Immature natural killer cell (primary cell): Measurements from ENCODE around the gene CNST. TPM values are rescaled to one million over a fixed set of nuclear protein-coding genes. Genes with fewer than 3 reads are reported as not detected.
"Not testable (repeated sequence)": the region's sequence is repeated elsewhere in the genome, so short reads cannot be mapped to it uniquely, and the experiment has no call there.

Experiments used
- DNase-seq, 3 donors: peaks; one replicate each; pipeline ENCODE4 v3.0.0; 2022; ENCODE audit warnings: mixed read lengths in 1 of 3
- H3K27ac Mint-ChIP-seq, 6 donors: one replicate each; pipeline ENCODE4 v1.8.0; 2020; ENCODE audit warnings: mixed read lengths in 6 of 6, mild to moderate bottlenecking in 5 of 6, inconsistent platforms in 4 of 6, moderate library complexity in 3 of 6
- H3K27me3 Mint-ChIP-seq, 3 donors: one replicate each; pipeline ENCODE4 v1.8.0; 2020 to 2021; ENCODE audit warnings: low read depth in 3 of 3, mild to moderate bottlenecking in 3 of 3, mixed read lengths in 3 of 3, moderate library complexity in 3 of 3, inconsistent platforms in 1 of 3
- H3K36me3 Mint-ChIP-seq, 3 donors: one replicate each; pipeline ENCODE4 v1.8.0; 2020; ENCODE audit warnings: mixed read lengths in 3 of 3, inconsistent platforms in 2 of 3, mild to moderate bottlenecking in 2 of 3
- H3K4me1 Mint-ChIP-seq, 2 donors: one replicate each; pipeline ENCODE4 v1.8.0; 2020; ENCODE audit warnings: inconsistent platforms in 2 of 2, mild to moderate bottlenecking in 2 of 2, mixed read lengths in 2 of 2, moderate library complexity in 1 of 2
- H3K4me3 Mint-ChIP-seq, 5 donors: one replicate each; pipeline ENCODE4 v1.8.0; 2020; ENCODE audit warnings: mild to moderate bottlenecking in 5 of 5, mixed read lengths in 5 of 5, inconsistent platforms in 3 of 5, moderate library complexity in 3 of 5
- H3K9me3 Mint-ChIP-seq, 6 donors: one replicate each; pipeline ENCODE4 v1.8.0; 2020; ENCODE audit warnings: mild to moderate bottlenecking in 6 of 6, mixed read lengths in 6 of 6, inconsistent platforms in 4 of 6, moderate library complexity in 3 of 6
- polyA plus RNA-seq, 3 donors: library from polyadenylated mRNA; unstranded; fragments of 300-500 nt; fragmentation: Illumina TruSeq; gene quantifications; one replicate each; pipeline ENCODE4 v1.2.3, GENCODE V29; 2021

The CNST gene
- polyA plus RNA-seq, 3 donors from 2014 or later, result 21.8 to 30.0 (median 24.1) TPM

DNA sequence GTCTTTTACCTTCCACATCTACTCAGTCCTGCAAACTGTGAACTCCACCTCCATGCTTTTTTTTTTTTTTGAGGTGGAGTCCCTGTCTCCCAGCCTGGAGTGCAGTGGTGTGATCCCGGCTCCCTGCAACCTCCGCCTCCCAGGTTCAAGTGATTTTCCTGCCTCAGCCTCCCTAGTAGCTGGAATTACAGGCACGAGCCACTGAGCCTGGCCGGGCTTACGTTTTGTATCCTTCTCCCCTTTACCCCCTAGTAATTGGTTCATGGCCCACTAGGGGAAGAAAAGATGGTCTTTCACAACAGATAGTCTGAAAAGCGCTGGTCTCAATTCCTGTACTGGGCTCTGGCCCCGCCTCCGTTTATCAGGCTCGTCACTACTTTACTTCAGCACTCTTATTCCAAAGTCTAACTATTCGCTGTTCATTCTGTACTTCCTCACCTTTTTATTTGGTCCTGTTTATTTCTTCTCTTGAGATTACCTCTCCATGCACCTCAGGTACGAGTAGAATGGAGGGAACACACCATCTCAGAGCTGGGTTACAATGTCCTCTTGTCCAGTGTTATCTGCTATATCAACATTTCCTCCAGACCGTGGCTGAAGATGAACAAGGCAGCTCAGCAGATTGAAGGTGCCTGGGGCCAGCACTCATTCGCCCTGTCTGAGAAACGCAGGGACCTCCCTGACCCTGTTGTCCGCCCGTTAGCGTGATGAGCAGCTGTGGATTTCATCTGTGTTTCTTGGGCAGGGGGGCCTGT is 16.2 kb downstream of the CNST start:
- Mint-ChIP-seq H3K9me3 (no peaks in the 10 kb centered on the region), H3K4me1 (peaks cover 47 to 81% of the 10 kb centered on the region in 2 donors), H3K27me3 (no peaks in the 10 kb centered on the region), H3K36me3 (peaks cover 0 to 7% (median 6%) of the 10 kb centered on the region in 3 donors), H3K27ac (peak overlapping the region in 2 of 6 donors; percentile 19 to 56), H3K4me3 (no peak overlapping the region)
- no peak for DNase-seq

DNA sequence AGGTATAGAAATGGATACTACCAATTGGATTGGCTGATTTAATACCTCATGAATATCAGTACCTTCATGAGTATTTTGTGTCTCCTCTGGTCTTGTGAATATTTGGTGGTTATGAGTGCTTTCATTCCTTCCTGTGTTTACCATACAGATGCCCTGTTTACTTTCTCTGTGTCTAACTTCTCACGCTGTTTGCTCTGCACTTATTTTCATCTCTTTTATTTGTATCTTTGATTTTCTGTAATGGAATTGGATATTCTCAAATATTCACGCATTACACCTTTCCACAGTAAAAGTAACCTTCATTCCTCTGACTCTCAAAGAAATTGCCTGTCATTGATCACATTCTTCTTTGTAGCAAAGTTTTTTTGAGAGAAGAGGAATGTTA is 16.8 kb downstream of the CNST start:
- Mint-ChIP-seq H3K4me1 (peaks cover 42 to 81% of the 10 kb centered on the region in 2 donors), H3K36me3 (peaks cover 0 to 7% (median 6%) of the 10 kb centered on the region in 3 donors), H3K4me3 (peak overlapping the region in 1 of 5 donors; percentile 59), H3K9me3 (no peaks in the 10 kb centered on the region), H3K27ac (peak overlapping the region in 5 of 6 donors; percentile 19 to 75 (median 21)), H3K27me3 (no peaks in the 10 kb centered on the region)
- no peak for DNase-seq

DNA sequence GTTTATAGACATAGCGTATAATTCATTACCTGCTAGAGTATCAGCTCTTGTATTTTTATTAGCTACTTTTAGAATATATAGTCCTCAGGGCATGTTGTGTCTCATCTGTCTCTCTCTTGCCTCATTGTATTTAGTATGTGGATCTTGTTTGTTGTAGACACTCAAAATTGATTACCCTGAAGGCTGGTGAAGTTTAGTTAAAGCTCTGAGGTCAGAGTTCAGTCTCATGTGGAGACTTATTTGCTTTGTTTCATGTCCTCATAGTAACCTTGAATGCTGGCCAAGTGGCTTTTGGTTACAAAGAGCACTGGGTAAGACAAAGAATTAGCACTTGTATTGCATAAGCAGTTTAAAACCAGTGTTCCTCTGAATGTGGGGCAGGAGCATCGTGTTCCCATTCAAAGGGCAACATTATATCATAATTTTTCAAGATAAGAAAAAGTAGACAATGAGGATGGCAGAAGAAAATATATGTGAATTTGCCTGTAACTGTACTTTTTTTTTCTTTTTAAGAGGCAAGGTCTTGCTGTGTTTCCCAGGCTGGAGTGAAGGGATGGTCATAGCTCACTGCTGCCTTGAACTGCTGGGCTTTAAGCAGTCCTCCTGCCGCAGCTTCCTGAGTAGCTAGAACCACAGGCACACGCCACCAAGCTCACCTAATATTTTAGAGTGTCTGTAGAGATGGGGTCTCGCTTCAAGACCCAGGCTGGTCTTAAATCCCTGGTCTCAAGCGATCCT is 17.4 kb downstream of the CNST start:
- peaks cover 38 to 77% of the 10 kb centered on the region in 2 donors for H3K4me1 Mint-ChIP-seq
- peak overlapping the region in 3 of 6 donors; percentile 20 to 56 (median 34) for H3K27ac Mint-ChIP-seq
- no peak for DNase-seq
- H3K9me3 Mint-ChIP-seq, result no peaks in the 10 kb centered on the region
- H3K4me3 Mint-ChIP-seq, result no peak overlapping the region
- H3K36me3 Mint-ChIP-seq, result peaks cover 0 to 7% (median 6%) of the 10 kb centered on the region in 3 donors
- H3K27me3 Mint-ChIP-seq, result no peaks in the 10 kb centered on the region

DNA sequence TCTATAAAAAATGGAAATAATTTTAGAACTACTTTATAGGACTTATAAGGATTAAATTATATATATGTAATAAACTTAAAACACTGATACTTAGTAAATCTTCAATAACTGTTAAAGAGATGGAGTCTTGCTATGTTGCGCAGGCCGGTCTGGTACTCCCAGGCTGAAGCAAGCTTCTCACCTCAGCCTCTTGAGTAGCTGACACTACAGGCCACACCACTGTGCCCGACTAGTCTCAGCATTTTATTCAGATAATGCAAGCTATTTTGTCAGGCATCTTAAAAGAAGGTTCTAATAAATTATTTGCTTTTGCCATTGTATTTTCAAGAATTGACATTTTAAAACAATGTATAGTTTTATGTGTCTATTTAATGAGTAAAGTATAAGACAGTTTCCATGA is 20.8 kb downstream of the CNST start:
- Mint-ChIP-seq H3K27ac (peak overlapping the region in 2 of 6 donors; percentile 10 to 54), H3K27me3 (no peaks in the 10 kb centered on the region), H3K4me3 (no peak overlapping the region), H3K9me3 (peaks cover 0 to 15% (median 1%) of the 10 kb centered on the region in 6 donors), H3K36me3 (peaks cover 12 to 20% (median 14%) of the 10 kb centered on the region in 3 donors), H3K4me1 (peaks cover 38 to 65% of the 10 kb centered on the region in 2 donors)
- no peak for DNase-seq

DNA sequence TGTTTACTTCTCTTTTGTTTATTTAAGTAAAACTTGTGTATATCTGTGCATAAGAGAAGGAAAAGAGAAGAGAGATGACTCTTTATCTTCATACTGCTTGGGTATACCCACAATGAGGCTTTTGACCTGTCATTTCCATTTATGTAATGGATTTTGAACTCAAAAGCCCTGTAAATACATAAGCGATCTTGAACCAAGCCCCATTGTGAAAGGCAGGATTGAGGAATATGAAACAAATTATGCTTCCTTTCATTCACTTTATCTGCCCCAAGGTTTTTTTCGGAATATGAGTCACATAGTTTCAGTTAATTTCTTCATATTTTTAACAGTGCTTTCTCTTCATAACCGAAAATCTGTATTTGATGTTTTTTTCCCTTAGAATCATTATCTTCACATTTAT is 21.4 kb downstream of the CNST start:
- H3K9me3 Mint-ChIP-seq, result peaks cover 0 to 15% (median 1%) of the 10 kb centered on the region in 6 donors
- peaks cover 12 to 23% (median 17%) of the 10 kb centered on the region in 3 donors for H3K36me3 Mint-ChIP-seq
- peak overlapping the region in 2 of 6 donors; percentile 10 to 54 for H3K27ac Mint-ChIP-seq
- H3K27me3 Mint-ChIP-seq, result no peaks in the 10 kb centered on the region
- H3K4me3 Mint-ChIP-seq, result no peak overlapping the region
- H3K4me1 Mint-ChIP-seq, result peaks cover 33 to 62% of the 10 kb centered on the region in 2 donors
- no peak for DNase-seq

DNA sequence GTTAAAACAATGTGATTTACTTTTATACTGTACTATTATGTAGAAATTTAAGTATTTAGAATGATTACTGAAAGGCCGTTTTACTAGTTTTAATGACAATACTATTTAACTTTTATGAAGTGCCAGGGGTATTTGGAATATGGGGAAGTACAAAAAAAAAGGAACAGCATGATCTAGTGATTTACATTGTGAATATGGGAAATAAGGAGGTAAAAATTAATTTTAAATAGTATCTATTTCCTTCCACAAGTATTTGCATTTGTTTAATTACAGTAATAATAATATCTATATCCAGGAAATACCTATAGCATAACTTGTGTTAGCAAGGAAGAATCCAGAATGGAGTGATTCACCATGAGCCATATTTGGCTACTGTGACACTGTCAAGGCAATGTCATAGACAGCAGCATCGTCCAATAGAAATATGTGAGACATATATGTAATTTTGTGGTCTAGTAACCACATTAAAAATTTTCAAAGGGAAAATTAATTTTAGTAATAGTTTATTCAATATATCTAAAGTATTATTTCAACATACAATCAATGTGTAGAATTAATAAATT is 22.0 kb downstream of the CNST start:
- H3K27ac Mint-ChIP-seq, result no peak overlapping the region
- peaks cover 12 to 23% (median 19%) of the 10 kb centered on the region in 3 donors for H3K36me3 Mint-ChIP-seq
- no peak for DNase-seq
- H3K4me1 Mint-ChIP-seq, result peaks cover 26 to 59% of the 10 kb centered on the region in 2 donors
- peaks cover 0 to 15% (median 1%) of the 10 kb centered on the region in 6 donors for H3K9me3 Mint-ChIP-seq
- no peaks in the 10 kb centered on the region for H3K27me3 Mint-ChIP-seq
- no peak overlapping the region for H3K4me3 Mint-ChIP-seq

DNA sequence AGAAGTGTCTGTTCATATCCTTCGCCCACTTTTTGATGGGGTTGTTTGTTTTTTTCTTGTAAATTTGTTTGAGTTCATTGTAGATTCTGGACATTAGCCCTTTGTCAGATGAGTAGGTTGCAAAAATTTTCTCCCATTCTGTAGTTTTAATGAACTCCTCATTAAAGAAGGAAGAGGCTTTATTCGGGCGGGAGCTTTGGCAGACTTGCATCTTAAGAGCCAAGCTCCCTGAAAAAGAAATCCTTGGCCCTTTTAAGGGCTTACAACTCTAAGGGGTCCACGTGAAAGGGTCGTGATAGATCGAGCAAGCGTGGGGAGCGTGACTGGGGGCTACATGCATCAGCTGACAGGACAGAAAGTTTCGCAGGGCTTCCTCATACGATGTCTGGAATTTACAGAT is 23.7 kb downstream of the CNST start:
- H3K27me3 Mint-ChIP-seq, H3K27ac Mint-ChIP-seq, H3K4me3 Mint-ChIP-seq, DNase-seq: not testable (repeated sequence)
- peaks cover 6 to 19% (median 19%) of the 10 kb centered on the region in 3 donors for H3K36me3 Mint-ChIP-seq
- H3K9me3 Mint-ChIP-seq, result peaks cover 0 to 15% (median 1%) of the 10 kb centered on the region in 6 donors
- peaks cover 12 to 43% of the 10 kb centered on the region in 2 donors for H3K4me1 Mint-ChIP-seq

DNA sequence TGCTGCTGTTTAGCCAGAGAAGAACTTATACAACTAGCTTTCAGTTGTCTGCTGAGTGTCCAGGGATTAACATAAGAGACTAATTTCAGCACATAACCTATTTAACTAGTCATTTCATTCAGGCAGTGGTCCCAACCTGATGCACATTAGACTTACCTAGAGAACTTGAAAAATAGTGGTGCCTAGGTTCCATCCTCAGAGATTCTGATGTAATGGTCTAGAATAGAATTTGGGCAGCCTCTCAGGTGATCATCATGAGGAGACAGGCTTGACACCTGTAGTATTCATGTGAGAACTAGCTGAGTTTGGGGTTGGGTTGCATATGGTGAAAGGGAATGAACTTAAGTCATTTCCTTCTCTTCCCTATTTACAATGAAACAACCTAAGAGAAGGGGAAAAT is 24.8 kb downstream of the CNST start:
- peak overlapping the region in 1 of 6 donors; percentile 45 for H3K27ac Mint-ChIP-seq
- H3K4me1 Mint-ChIP-seq, result peaks cover 15 to 52% of the 10 kb centered on the region in 2 donors
- peaks cover 10 to 19% (median 19%) of the 10 kb centered on the region in 3 donors for H3K36me3 Mint-ChIP-seq
- DNase-seq, result no peak
- peaks cover 0 to 15% (median 1%) of the 10 kb centered on the region in 6 donors for H3K9me3 Mint-ChIP-seq
- H3K4me3 Mint-ChIP-seq, result no peak overlapping the region
- no peaks in the 10 kb centered on the region for H3K27me3 Mint-ChIP-seq

DNA sequence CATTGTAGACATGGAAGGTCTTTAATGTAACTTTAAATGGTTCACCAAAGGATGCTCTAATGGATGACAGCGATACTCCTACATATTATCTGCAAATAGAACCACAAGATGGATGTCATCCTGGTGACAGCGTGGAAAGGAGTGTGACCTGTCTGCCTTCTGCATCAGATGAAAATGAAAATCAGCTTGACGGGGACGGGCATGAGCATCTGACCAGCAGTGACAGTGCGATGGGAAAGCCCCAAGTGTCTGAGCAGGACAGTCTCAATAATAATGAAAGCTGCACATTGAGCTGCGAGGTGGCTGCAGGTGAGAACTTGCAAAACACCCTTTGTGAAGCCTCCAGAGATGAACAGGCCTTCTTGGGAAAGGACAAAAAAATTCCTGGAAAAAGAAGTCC is 25.2 kb downstream of the CNST start:
- Mint-ChIP-seq H3K27ac (peak overlapping the region in 1 of 6 donors; percentile 45), H3K9me3 (peaks cover 0 to 15% (median 1%) of the 10 kb centered on the region in 6 donors)

DNA sequence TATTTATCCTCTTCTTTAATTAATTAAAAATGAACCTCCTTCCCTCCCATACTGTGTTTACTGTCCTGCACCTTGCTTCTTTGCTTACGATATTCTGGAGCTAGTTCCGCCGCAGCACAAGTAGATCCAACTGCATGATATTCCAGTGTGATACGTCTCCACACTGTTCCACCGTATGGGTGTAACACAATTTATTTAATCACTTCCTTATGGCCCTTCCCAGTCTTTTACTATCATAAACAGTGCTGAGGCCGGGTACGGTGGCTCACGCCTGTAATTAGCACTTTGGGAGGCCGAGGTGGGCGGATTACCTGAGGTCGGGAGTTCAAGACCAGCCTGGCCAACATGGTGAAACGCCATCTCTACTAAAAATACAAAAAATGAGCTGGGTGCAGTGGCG is 25.7 kb downstream of the CNST start:
- H3K27me3 Mint-ChIP-seq, result no peaks in the 10 kb centered on the region
- H3K27ac Mint-ChIP-seq, result no peak overlapping the region
- DNase-seq, result no peak
- H3K9me3 Mint-ChIP-seq, result peaks cover 0 to 15% (median 1%) of the 10 kb centered on the region in 6 donors
- no peak overlapping the region for H3K4me3 Mint-ChIP-seq
- peaks cover 10 to 19% (median 19%) of the 10 kb centered on the region in 3 donors for H3K36me3 Mint-ChIP-seq
- H3K4me1 Mint-ChIP-seq, result peaks cover 15 to 51% of the 10 kb centered on the region in 2 donors

More for the DNA sequence above, 25.2 kb downstream of the CNST start:
- Mint-ChIP-seq H3K4me3 (no peak overlapping the region), H3K36me3 (peaks cover 10 to 19% (median 19%) of the 10 kb centered on the region in 3 donors), H3K27me3 (no peaks in the 10 kb centered on the region), H3K4me1 (peaks cover 15 to 52% of the 10 kb centered on the region in 2 donors)
- no peak for DNase-seq

DNA sequence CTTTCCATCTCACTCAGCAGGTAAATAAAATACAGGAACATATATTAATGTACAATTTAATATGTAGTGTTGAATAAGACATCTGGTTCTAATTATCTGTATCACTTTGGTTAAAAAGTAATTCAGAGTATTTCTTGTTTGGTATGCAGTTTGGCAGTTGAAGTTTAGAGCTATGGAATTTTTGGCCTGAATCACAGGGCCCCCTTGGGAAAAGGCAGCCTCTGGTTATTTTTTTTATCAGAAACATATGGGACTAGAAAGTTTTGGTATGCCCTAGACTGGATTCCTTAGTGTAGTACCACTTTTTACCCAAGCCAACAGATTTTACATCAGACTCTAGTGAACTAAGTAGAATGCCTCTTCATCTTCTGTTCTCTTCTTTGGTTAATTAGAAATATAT is 26.4 kb downstream of the CNST start:
- peaks cover 17 to 44% of the 10 kb centered on the region in 2 donors for H3K4me1 Mint-ChIP-seq
- peaks cover 0 to 15% (median 1%) of the 10 kb centered on the region in 6 donors for H3K9me3 Mint-ChIP-seq
- peaks cover 10 to 19% (median 19%) of the 10 kb centered on the region in 3 donors for H3K36me3 Mint-ChIP-seq
- H3K27me3 Mint-ChIP-seq, result no peaks in the 10 kb centered on the region
- DNase-seq, result no peak
- H3K27ac Mint-ChIP-seq, result peak overlapping the region in 2 of 6 donors; percentile 21 to 29
- H3K4me3 Mint-ChIP-seq, result no peak overlapping the region

DNA sequence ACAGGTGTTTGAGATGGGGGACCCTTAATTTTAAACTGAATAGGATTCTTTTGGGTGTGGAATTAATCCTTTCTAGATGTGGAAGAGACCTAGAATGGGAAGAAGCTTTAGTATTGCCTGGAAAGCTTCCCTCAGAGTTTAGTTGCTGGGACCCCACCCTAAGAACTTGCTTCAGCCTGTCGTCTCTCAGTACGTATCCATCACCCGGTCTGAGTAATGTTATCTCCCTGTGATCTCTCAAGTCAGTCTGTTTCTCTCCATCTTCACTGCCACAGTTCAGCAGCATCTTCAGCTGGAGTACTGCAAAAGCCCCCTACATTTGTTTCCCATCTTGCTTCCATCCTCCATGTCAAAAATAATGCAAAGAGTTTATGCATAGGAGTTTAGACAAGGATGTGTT is 28.9 kb downstream of the CNST start:
- Mint-ChIP-seq H3K36me3 (peaks cover 7 to 15% (median 13%) of the 10 kb centered on the region in 3 donors), H3K27ac (no peak overlapping the region), H3K4me1 (peaks cover 19 to 51% of the 10 kb centered on the region in 2 donors), H3K27me3 (peaks cover 0 to 2% (median 0%) of the 10 kb centered on the region in 3 donors), H3K4me3 (no peak overlapping the region), H3K9me3 (peaks cover 0 to 10% (median 1%) of the 10 kb centered on the region in 6 donors)
- DNase-seq, result no peak

DNA sequence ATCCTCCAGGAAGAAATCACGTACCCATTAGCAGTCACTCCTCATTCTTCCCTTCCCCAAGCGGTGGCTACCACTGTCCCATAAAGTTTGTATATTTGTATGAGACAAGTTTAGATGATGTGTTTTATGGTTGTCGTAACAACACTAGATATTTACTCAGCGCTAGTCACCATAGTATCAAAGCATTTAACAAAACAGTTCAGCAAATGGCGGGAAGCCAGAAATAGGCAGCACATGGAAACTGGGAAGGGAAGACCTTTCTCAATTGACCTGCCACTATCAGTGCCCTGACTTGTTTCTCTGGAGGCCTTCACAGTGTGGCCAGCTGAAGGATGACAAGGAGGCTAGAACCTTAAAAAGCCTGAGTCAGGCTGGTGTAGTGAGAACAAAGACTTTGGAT is 31.1 kb downstream of the CNST start:
- peaks cover 4 to 5% (median 5%) of the 10 kb centered on the region in 3 donors for H3K36me3 Mint-ChIP-seq
- no peak overlapping the region for H3K27ac Mint-ChIP-seq
- peaks cover 32 to 54% of the 10 kb centered on the region in 2 donors for H3K4me1 Mint-ChIP-seq
- no peak overlapping the region for H3K4me3 Mint-ChIP-seq
- DNase-seq, result no peak
- H3K27me3 Mint-ChIP-seq, result peaks cover 0 to 2% (median 0%) of the 10 kb centered on the region in 3 donors
- no peaks in the 10 kb centered on the region for H3K9me3 Mint-ChIP-seq
